ACC112 (cell line): Measurements from ENCODE around the gene KCNMA1.

Experiments used
- H2AFZ ChIP-seq: fragments of 200-600 bp; sonication (generic); one replicate; pipeline ENCODE4 v1.6.0; 2017; ENCODE audit warnings: antibody characterized with exemption, low read length; ENCODE audit not compliant: unreplicated experiment
- H3K27ac ChIP-seq: fragments of 200-600 bp; sonication (generic); 2 replicates; pipeline ENCODE4 v1.5.1; 2014; ENCODE audit warnings: low read depth, mild to moderate bottlenecking, antibody characterized with exemption, low read length, moderate library complexity
- H3K27me3 ChIP-seq: fragments of 200-600 bp; sonication (generic); 2 replicates; pipeline ENCODE4 v1.6.1; 2014; ENCODE audit warnings: mild to moderate bottlenecking, antibody characterized with exemption, low read length, moderate library complexity, mixed read lengths; ENCODE audit not compliant: insufficient read depth
- H3K36me3 ChIP-seq: fragments of 200-600 bp; sonication (generic); 2 replicates; pipeline ENCODE4 v1.6.1; 2016; ENCODE audit warnings: mild to moderate bottlenecking, antibody characterized with exemption, low read length, moderate library complexity, mixed read lengths; ENCODE audit not compliant: insufficient read depth
- H3K4me1 ChIP-seq: fragments of 200-600 bp; sonication (generic); one replicate; pipeline ENCODE4 v1.6.1; 2016; ENCODE audit warnings: low read length, mixed read lengths; ENCODE audit not compliant: insufficient read depth, unreplicated experiment, control insufficient read depth
- H3K4me3 ChIP-seq: fragments of 200-600 bp; sonication (generic); 2 replicates; pipeline ENCODE4 v1.5.1; 2014; ENCODE audit warnings: mild to moderate bottlenecking, low read depth, low read length
- H3K79me2 ChIP-seq: fragments of 200-600 bp; sonication (generic); one replicate; pipeline ENCODE4 v1.6.0; 2016; ENCODE audit warnings: low read length; ENCODE audit not compliant: control insufficient read depth, unreplicated experiment, insufficient read depth

The KCNMA1 gene

DNA sequence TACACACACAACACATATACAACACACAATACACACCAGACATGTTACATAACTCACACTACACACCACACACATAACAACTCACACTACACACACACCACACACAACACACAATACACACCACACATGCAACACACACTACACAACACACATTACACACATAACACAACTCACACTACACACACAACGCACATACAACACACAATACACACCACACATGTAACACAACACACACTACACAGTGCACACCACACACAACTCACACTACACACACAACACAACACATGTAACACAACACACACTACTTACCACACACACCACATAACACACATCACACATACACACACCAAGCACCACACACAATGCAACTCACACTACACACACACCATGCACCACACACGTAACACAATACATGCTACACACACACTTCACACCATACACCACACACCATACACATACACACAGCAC, 166.5 kb downstream of the KCNMA1 start:
- Histone ChIP-seq H3K4me1 (no peaks in the 10 kb centered on the region), H3K4me3 (no peak overlapping the region), H3K27ac (no peak overlapping the region), H2AFZ (no peak overlapping the region), H3K79me2 (no peaks in the 10 kb centered on the region), H3K27me3 (no peaks in the 10 kb centered on the region), H3K36me3 (no peaks in the 10 kb centered on the region)

DNA sequence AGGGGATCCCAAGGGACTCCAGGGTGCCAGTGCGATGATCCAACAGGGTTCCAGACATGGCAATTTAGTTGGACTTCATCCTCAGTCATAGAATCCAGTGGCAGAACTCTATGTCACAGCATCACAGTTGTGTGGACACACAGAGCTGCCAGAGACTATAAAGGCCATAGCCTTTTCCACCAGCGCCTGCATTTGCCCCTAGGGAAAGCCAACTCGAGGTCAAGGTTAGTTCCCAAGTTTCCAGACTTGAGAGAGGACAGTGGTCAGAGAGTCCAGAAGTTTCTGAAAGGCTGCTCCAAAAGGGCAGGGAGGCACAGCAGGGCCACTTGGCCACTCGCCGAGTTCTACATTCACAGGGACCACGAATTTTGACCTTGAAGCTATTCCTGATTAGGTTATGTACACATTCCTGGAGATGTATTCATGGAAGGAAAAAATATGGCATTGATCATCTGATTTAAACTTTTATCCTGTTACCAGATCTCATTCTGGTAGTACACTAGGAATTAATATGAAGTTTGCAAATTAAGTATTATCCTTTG, 170.1 kb downstream of the KCNMA1 start:
- Histone ChIP-seq H3K27ac (no peak overlapping the region), H3K4me3 (no peak overlapping the region), H3K79me2 (no peaks in the 10 kb centered on the region), H3K4me1 (no peaks in the 10 kb centered on the region), H3K27me3 (no peaks in the 10 kb centered on the region), H2AFZ (no peak overlapping the region), H3K36me3 (no peaks in the 10 kb centered on the region)

DNA sequence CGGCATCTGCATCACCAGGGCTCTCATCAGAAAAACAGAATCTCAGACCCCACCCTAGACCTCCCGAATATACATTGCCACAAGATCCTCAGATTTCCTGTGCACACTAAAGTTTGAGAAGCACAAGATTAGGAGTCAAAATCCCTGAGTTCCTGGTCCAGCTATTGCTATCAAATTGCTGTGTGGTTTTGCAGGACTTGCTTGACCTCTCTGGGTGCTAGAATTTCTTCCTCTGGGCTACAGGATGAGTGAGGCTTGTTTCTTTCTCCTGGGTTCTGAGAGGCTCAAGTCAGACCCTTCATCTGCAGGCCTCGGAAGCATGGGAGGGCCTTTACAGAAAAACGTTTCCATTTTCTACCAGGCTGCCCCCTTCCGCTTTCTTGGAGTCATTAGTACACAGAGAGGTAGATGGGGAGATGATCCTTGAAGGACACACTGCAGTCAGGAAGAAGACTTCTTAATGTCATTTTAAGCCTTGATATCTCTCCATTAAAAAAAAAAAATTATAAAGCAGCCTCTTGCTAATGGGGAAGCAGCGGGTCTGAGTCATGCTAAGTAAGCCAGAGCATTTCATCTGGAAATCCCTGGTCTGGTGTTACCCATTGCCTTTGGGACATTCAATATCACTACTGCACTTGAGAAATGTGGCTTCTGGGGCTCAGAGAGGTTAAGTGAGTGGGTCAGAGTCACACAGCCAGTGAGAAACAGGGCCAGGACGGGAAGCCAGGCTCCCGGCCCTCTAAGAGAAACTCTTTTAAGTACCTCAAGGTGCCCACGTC, 173.5 kb downstream of the KCNMA1 start:
- Histone ChIP-seq H3K79me2 (no peaks in the 10 kb centered on the region), H2AFZ (no peak overlapping the region), H3K27me3 (no peaks in the 10 kb centered on the region), H3K4me3 (no peak overlapping the region), H3K36me3 (no peaks in the 10 kb centered on the region), H3K27ac (no peak overlapping the region), H3K4me1 (no peaks in the 10 kb centered on the region)

DNA sequence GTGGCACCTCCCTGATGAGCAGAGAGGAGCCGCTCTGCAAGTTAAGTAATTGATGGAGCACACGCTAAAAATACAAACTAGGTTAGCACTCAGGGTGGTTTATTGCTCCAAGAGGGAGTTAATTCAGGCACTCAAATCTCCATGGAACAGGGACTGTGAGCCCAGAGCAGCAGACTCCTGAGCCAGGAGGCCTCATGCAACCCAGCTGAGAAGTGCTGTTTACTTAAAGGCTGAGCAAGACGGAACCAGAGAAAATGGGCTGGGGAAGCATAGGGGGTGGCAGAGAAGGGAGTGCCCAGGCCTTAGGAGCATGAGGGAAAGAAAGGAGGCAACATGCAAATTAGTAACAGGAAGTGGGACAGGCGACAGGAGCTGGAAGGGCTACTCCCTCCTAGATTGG, 174.1 kb downstream of the KCNMA1 start:
- no peak overlapping the region for H3K27ac ChIP-seq

DNA sequence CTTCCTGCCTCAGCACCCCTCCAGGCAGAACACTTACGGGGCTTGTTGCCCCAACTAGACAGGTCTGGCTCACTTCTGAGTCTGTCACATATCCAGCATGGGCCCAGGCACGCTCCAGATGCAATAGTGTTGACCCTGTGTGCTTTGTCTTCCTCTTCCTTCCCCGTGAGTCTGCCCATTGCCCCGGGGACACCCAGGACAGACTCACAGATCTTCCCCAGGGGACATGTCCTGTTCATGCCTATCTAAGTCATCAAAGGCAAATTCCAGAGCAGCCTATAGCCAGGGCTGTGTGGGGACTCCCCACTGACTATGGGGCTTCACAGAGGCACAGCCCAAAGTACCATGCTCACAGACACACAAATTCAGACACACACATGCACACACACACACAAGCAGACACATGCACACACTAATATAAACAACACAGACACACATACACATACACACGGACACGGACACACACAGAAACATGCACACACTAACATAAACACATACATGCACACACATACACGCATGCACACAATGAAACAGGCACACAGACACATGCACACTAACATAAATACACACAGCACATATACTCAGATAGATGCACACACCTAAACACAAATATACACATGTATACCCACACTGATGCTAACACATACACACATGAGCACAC, 175.8 kb downstream of the KCNMA1 start:
- H3K4me1 ChIP-seq, result no peaks in the 10 kb centered on the region
- no peaks in the 10 kb centered on the region for H3K27me3 ChIP-seq
- H3K27ac ChIP-seq, result no peak overlapping the region
- H3K79me2 ChIP-seq, result no peaks in the 10 kb centered on the region
- H2AFZ ChIP-seq, result no peak overlapping the region
- H3K36me3 ChIP-seq, result no peaks in the 10 kb centered on the region
- H3K4me3 ChIP-seq, result no peak overlapping the region

More for the DNA sequence above, 174.1 kb downstream of the KCNMA1 start:
- H3K4me1 ChIP-seq, result no peaks in the 10 kb centered on the region
- H3K36me3 ChIP-seq, result no peaks in the 10 kb centered on the region
- H3K27me3 ChIP-seq, result no peaks in the 10 kb centered on the region
- H3K4me3 ChIP-seq, result no peak overlapping the region
- H3K79me2 ChIP-seq, result no peaks in the 10 kb centered on the region
- no peak overlapping the region for H2AFZ ChIP-seq

DNA sequence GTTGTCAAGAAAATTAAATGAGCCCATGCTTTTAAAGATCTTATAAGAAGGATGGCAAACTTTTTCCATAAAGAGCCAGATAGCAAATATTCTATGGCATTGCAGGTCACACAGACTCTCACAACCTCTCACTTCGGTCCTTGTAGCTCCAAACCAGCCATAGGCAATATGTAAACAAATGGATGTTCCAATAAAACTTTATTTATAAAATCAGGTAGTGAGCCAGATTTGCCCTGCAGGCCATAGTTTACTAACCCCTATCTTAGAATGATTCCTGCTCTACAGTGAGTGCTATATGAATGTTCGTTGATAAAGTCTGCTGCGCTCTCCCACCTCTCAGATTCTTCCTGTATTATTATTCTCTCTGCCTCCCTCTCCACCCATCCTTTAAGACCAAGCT, 177.7 kb downstream of the KCNMA1 start:
- Histone ChIP-seq H3K27ac (no peak overlapping the region), H3K36me3 (no peaks in the 10 kb centered on the region), H2AFZ (no peak overlapping the region), H3K4me3 (no peak overlapping the region), H3K27me3 (no peaks in the 10 kb centered on the region), H3K79me2 (no peaks in the 10 kb centered on the region), H3K4me1 (no peaks in the 10 kb centered on the region)

DNA sequence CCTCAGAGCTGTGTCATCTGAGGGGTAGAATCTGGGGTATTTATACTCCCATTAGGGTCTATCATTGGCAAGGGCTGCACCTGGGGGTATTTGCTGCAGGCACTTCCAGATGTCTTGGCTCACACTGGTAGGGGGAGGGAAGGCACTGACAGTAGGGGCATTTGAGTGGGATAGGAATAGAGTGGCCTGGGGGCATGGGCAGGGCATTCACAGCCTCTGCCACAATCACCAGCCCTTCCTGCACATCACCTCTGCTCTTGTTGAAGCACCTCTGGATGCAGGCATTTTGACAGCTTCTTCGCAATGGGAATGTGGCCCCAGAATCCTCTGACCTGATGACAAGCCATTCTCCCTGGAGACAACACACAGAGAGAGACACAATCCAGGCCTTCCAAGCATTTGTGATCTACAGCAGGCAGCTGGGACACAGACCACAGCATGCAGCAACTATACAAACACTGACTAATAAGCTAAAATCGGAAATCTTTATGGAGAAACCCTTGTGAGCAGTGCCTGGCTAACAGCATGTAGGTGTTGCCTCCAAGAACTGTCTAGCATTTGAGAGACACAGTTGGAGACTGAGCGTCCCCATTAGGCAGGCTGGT, 178.5 kb downstream of the KCNMA1 start:
- Histone ChIP-seq H3K79me2 (no peaks in the 10 kb centered on the region), H3K27me3 (no peaks in the 10 kb centered on the region), H2AFZ (no peak overlapping the region), H3K4me3 (no peak overlapping the region), H3K36me3 (no peaks in the 10 kb centered on the region), H3K27ac (no peak overlapping the region), H3K4me1 (no peaks in the 10 kb centered on the region)

DNA sequence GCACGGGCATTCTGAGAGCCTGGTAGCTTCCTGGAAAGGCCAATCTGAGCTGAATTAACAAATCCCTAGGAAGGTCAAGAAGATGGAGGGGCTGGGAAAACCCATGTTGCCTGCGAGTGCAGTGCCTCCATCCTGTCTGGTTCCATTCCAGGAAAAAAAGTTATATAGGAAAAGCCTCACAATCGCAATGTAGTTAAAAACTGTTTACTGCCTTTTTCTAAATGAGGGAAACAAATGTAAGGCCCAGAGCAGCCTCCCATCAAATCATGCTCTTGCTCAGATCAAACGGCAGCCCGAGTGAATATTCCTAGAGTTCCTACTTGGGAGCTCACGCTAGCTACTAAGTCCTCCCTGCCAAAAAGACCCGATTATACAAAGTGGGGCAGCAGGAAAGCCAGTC, 179.9 kb downstream of the KCNMA1 start:
- H3K27me3 ChIP-seq, result no peaks in the 10 kb centered on the region
- H3K36me3 ChIP-seq, result no peaks in the 10 kb centered on the region
- H3K4me3 ChIP-seq, result no peak overlapping the region
- H3K27ac ChIP-seq, result no peak overlapping the region
- H3K4me1 ChIP-seq, result no peaks in the 10 kb centered on the region
- no peak overlapping the region for H2AFZ ChIP-seq
- no peaks in the 10 kb centered on the region for H3K79me2 ChIP-seq

DNA sequence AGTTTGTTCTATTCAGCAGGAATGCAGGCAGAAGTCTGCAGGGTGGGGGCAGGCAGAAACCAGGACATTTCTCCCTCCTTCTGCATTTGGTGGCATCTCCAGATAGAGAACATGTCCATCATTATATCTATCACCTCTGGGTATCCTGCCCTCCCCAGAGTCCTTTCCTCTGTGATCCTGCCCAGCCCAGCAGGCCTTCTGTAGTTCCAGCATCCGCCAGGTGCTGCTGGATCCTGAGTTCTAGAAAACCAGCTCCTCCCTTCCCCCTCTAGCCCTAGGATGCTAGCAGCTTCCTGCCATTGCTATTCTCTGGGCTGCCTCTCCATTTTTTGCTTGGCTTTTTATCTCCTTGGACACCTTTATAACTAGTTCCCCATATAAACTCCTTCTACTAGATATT, 180.3 kb downstream of the KCNMA1 start:
- H3K4me1 ChIP-seq, result no peaks in the 10 kb centered on the region
- no peaks in the 10 kb centered on the region for H3K36me3 ChIP-seq
- no peak overlapping the region for H3K27ac ChIP-seq
- H3K27me3 ChIP-seq, result no peaks in the 10 kb centered on the region
- no peak overlapping the region for H3K4me3 ChIP-seq
- no peak overlapping the region for H2AFZ ChIP-seq
- no peaks in the 10 kb centered on the region for H3K79me2 ChIP-seq

DNA sequence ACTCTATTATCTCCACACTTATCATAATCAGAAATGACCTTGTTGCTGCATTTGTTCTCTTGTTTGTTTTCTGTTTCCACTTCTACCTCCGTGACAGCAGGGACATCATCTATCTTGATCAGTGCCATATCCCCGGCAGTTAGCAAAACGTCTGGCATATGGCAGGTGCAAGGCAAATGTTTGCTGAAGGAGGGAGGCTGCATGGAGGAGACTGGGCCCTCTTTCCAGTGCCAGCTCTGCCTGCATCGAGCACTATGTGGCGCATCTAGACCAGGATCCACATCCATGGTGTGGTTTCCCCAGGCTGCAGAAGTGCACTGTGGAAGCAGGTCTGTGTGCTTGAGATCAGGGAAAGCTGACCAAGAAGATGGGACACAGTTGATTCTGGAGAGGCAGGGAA, 181.2 kb downstream of the KCNMA1 start:
- Histone ChIP-seq H3K4me1 (no peaks in the 10 kb centered on the region), H3K27ac (no peak overlapping the region)

More for the DNA sequence above, 181.2 kb downstream of the KCNMA1 start:
- Histone ChIP-seq H2AFZ (no peak overlapping the region), H3K79me2 (no peaks in the 10 kb centered on the region), H3K27me3 (no peaks in the 10 kb centered on the region), H3K4me3 (no peak overlapping the region), H3K36me3 (no peaks in the 10 kb centered on the region)
